IPS-20b (cell line): Measurements from ENCODE around the gene VTA1.
"Not testable (repeated sequence)": the region's sequence is repeated elsewhere in the genome, so short reads cannot be mapped to it uniquely, and the experiment has no call there.

Source experiments
- H3K27ac ChIP-seq: one replicate; pipeline ENCODE4 v1.5.1; 2013; ENCODE audit warnings: low read length
- H3K27me3 ChIP-seq: 2 replicates; pipeline ENCODE4 v1.6.1; 2013; ENCODE audit warnings: mild to moderate bottlenecking, low read length, inconsistent platforms; ENCODE audit not compliant: insufficient read depth
- H3K36me3 ChIP-seq: 2 replicates; pipeline ENCODE4 v1.6.1; 2013; ENCODE audit warnings: low read depth, mild to moderate bottlenecking, inconsistent platforms, low read length, moderate library complexity; ENCODE audit not compliant: insufficient read depth
- H3K4me1 ChIP-seq: 2 replicates; pipeline ENCODE4 v1.6.1; 2013; ENCODE audit warnings: mild to moderate bottlenecking, control low read depth, inconsistent platforms, low read length, moderate library complexity; ENCODE audit not compliant: insufficient read depth
- H3K4me3 ChIP-seq: 2 replicates; pipeline ENCODE4 v1.5.1; 2013; ENCODE audit warnings: mild to moderate bottlenecking, low read length, inconsistent platforms
- H3K9ac ChIP-seq: 2 replicates; pipeline ENCODE4 v1.6.1; 2013; ENCODE audit warnings: low read depth, mild to moderate bottlenecking, inconsistent platforms, low read length, moderate library complexity
- H3K9me3 ChIP-seq: 2 replicates; pipeline ENCODE4 v1.6.1; 2013; ENCODE audit warnings: mild to moderate bottlenecking, low read depth, low read length, inconsistent platforms; ENCODE audit not compliant: insufficient read depth

The VTA1 gene

GRCh38 chr6:142141531-142141930 lies 5.5 kb upstream of the VTA1 start:
- not testable (repeated sequence) for H3K4me3 ChIP-seq, H3K4me1 ChIP-seq, H3K36me3 ChIP-seq, H3K9ac ChIP-seq, H3K27ac ChIP-seq, H3K9me3 ChIP-seq, H3K27me3 ChIP-seq

- H3K27me3 ChIP-seq, result no peaks in the 10 kb centered on the region
- no peaks in the 10 kb centered on the region for H3K9me3 ChIP-seq
- H3K36me3 ChIP-seq, result no peaks in the 10 kb centered on the region
- H3K27ac ChIP-seq, result no peak overlapping the region
- peaks cover 27% of the 10 kb centered on the region for H3K4me1 ChIP-seq
- H3K9ac ChIP-seq, result no peak overlapping the region
- H3K4me3 ChIP-seq, result no peak overlapping the region
Observed at GRCh38 chr6:142152746-142153145, 5.7 kb downstream of the VTA1 start.

- Histone ChIP-seq H3K27ac (no peak overlapping the region), H3K36me3 (no peaks in the 10 kb centered on the region), H3K9me3 (no peaks in the 10 kb centered on the region), H3K9ac (no peak overlapping the region), H3K4me1 (peaks cover 23% of the 10 kb centered on the region), H3K27me3 (no peaks in the 10 kb centered on the region), H3K4me3 (no peak overlapping the region)
Observed at GRCh38 chr6:142153196-142153595, 6.1 kb downstream of the VTA1 start.

- H3K4me3 ChIP-seq, result no peak overlapping the region
- H3K9ac ChIP-seq, result no peak overlapping the region
- peaks cover 16% of the 10 kb centered on the region for H3K4me1 ChIP-seq
- no peaks in the 10 kb centered on the region for H3K36me3 ChIP-seq
- no peaks in the 10 kb centered on the region for H3K27me3 ChIP-seq
- no peak overlapping the region for H3K27ac ChIP-seq
- no peaks in the 10 kb centered on the region for H3K9me3 ChIP-seq
Observed at GRCh38 chr6:142154336-142154735, 7.3 kb downstream of the VTA1 start.

GRCh38 chr6:142155091-142155490 lies 8.0 kb downstream of the VTA1 start:
- no peaks in the 10 kb centered on the region for H3K27me3 ChIP-seq
- peaks cover 14% of the 10 kb centered on the region for H3K4me1 ChIP-seq
- no peak overlapping the region for H3K4me3 ChIP-seq
- no peaks in the 10 kb centered on the region for H3K36me3 ChIP-seq
- H3K9me3 ChIP-seq, result no peaks in the 10 kb centered on the region
- H3K9ac ChIP-seq, result peak overlapping the region; percentile 64; the same call in 1 of the 2 replicates
- H3K27ac ChIP-seq, result peak overlapping the region; percentile 69

- H3K4me3 ChIP-seq, result peak overlapping the region; percentile 20; the same call in 1 of the 2 replicates
- H3K4me1 ChIP-seq, result peaks cover 14% of the 10 kb centered on the region
- peak overlapping the region; percentile 69 for H3K27ac ChIP-seq
- peak overlapping the region; percentile 64; the same call in 1 of the 2 replicates for H3K9ac ChIP-seq
- no peaks in the 10 kb centered on the region for H3K27me3 ChIP-seq
- H3K9me3 ChIP-seq, result no peaks in the 10 kb centered on the region
- no peaks in the 10 kb centered on the region for H3K36me3 ChIP-seq
Observed at GRCh38 chr6:142155895-142156757, 9.1 kb downstream of the VTA1 start.

GRCh38 chr6:142156758-142157068 lies 9.7 kb downstream of the VTA1 start:
- not testable (repeated sequence) for H3K27me3 ChIP-seq, H3K9me3 ChIP-seq, H3K4me3 ChIP-seq, H3K9ac ChIP-seq, H3K27ac ChIP-seq, H3K36me3 ChIP-seq
- H3K4me1 ChIP-seq, result peaks cover 14% of the 10 kb centered on the region

GRCh38 chr6:142162780-142163179 lies 15.7 kb downstream of the VTA1 start:
- no peaks in the 10 kb centered on the region for H3K27me3 ChIP-seq
- no peak overlapping the region for H3K27ac ChIP-seq
- no peak overlapping the region for H3K9ac ChIP-seq
- peaks cover 4% of the 10 kb centered on the region; the same call in 1 of the 2 replicates for H3K4me1 ChIP-seq
- peaks cover 18% of the 10 kb centered on the region for H3K36me3 ChIP-seq
- no peak overlapping the region for H3K4me3 ChIP-seq
- H3K9me3 ChIP-seq, result no peaks in the 10 kb centered on the region

- Histone ChIP-seq H3K9me3 (no peaks in the 10 kb centered on the region), H3K4me3 (no peak overlapping the region), H3K4me1 (peaks cover 4% of the 10 kb centered on the region; the same call in 1 of the 2 replicates), H3K36me3 (peaks cover 37% of the 10 kb centered on the region), H3K27me3 (no peaks in the 10 kb centered on the region), H3K9ac (no peak overlapping the region), H3K27ac (no peak overlapping the region)
Observed at GRCh38 chr6:142165227-142165626, 18.2 kb downstream of the VTA1 start.

- H3K27me3 ChIP-seq, result no peaks in the 10 kb centered on the region
- no peak overlapping the region for H3K4me3 ChIP-seq
- H3K9ac ChIP-seq, result no peak overlapping the region
- peaks cover 54% of the 10 kb centered on the region for H3K36me3 ChIP-seq
- no peak overlapping the region for H3K27ac ChIP-seq
- no peaks in the 10 kb centered on the region for H3K9me3 ChIP-seq
- peaks cover 4% of the 10 kb centered on the region; the same call in 1 of the 2 replicates for H3K4me1 ChIP-seq
Observed at GRCh38 chr6:142167071-142167470, 20.0 kb downstream of the VTA1 start.

- no peaks in the 10 kb centered on the region for H3K9me3 ChIP-seq
- H3K27me3 ChIP-seq, result no peaks in the 10 kb centered on the region
- peaks cover 4% of the 10 kb centered on the region; the same call in 1 of the 2 replicates for H3K4me1 ChIP-seq
- no peak overlapping the region for H3K4me3 ChIP-seq
- H3K27ac ChIP-seq, result no peak overlapping the region
- no peak overlapping the region for H3K9ac ChIP-seq
- H3K36me3 ChIP-seq, result peaks cover 57% of the 10 kb centered on the region
Observed at GRCh38 chr6:142167486-142167885, 20.4 kb downstream of the VTA1 start.

GRCh38 chr6:142171351-142171750 lies 24.3 kb downstream of the VTA1 start:
- H3K27me3 ChIP-seq, result no peaks in the 10 kb centered on the region
- H3K4me1 ChIP-seq, result no peaks in the 10 kb centered on the region
- H3K4me3 ChIP-seq, result no peak overlapping the region
- H3K36me3 ChIP-seq, result peaks cover 68% of the 10 kb centered on the region
- no peaks in the 10 kb centered on the region for H3K9me3 ChIP-seq
- H3K9ac ChIP-seq, result no peak overlapping the region
- H3K27ac ChIP-seq, result no peak overlapping the region
